Suprapubic skin (tissue), 4 donors: Measurements from ENCODE around the gene PAEP. TPM values are rescaled to one million over a fixed set of nuclear protein-coding genes. Genes with fewer than 3 reads are reported as not detected.

Source experiments
- DNase-seq, 2 donors: peaks; one replicate each; pipeline ENCODE4 v3.0.0-alpha.2; 2019; ENCODE audit warnings: low spot score in 2 of 2
- H3K27ac ChIP-seq: fragments of 200-600 bp; sonication (generic); one replicate; pipeline ENCODE4 v1.5.1; 2019
- H3K27me3 ChIP-seq: fragments of 200-600 bp; sonication (generic); one replicate; pipeline ENCODE4 v1.5.1; 2019
- H3K36me3 ChIP-seq: fragments of 200-600 bp; sonication (generic); one replicate; pipeline ENCODE4 v1.5.1; 2019
- H3K4me1 ChIP-seq: fragments of 200-600 bp; sonication (generic); one replicate; pipeline ENCODE4 v1.5.1; 2019
- H3K4me3 ChIP-seq: fragments of 200-600 bp; sonication (generic); one replicate; pipeline ENCODE4 v1.5.1; 2019; ENCODE audit warnings: mild to moderate bottlenecking
- H3K9me3 ChIP-seq: fragments of 200-600 bp; sonication (generic); one replicate; pipeline ENCODE4 v1.5.1; 2019
- EP300 ChIP-seq: sonication (generic); formaldehyde crosslinking; IDR thresholded peaks from one replicate; pipeline ENCODE4 v1.6.1; 2017; ENCODE audit warnings: antibody characterized with exemption
- POLR2A ChIP-seq, 2 donors: fragments of 450-650 bp; IDR thresholded peaks; one replicate each; pipeline ENCODE4 v1.6.1; 2017; ENCODE audit warnings: antibody characterized with exemption in 2 of 2, mild to moderate bottlenecking in 2 of 2, moderate library complexity in 2 of 2
- POLR2AphosphoS5 ChIP-seq, 3 donors: sonication (generic); formaldehyde crosslinking; IDR thresholded peaks; one replicate each; pipeline ENCODE4 v1.6.1; 2017; ENCODE audit warnings: antibody characterized with exemption in 3 of 3
- WGBS: methylation state at CpG from one replicate; pipeline ENCODE4 v1.1.5; 2018; 5-methylcytosine and 5-hydroxymethylcytosine counted together
- total RNA-seq, 4 donors: library from RNA; depleted of rRNA; stranded (reverse); fragments of >200 nt; gene quantifications; one replicate each; pipeline ENCODE4 v1.1.0, GENCODE V29; 2016
- TF ChIP-seq, protein P1 (sequence below), 2 donors: fragments of 200-600 bp in 1 of 2; fragments of 450-650 bp in 1 of 2; sonication (generic) in 1 of 2; IDR thresholded peaks; one replicate each; pipeline ENCODE4 v1.5.1; 2016 to 2019; ENCODE audit warnings: antibody characterized with exemption in 2 of 2, mild to moderate bottlenecking in 1 of 2, moderate library complexity in 1 of 2

PAEP gene
- total RNA-seq, 4 donors from 2014 or later, result 5.6 TPM; not detected in 3

DNA sequence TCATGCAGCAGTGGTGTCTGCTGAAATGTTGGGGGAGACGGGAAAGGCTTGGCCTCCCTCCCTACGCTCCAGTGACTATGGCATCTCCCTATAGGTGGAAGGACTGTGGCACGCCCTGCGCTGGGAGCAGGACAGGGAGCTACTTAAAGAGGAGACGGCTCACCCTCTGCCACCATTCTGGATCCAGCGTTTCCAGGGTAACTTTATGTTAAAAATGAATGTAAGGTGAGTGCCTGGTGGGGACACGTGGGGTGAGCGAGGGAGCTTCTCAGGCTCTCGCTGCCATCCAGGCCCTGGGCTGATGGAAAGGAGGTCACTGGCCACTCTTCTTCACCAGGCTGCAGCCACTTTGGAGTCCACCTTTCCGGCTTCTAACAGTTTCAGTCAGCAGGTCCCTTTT lies 15.7 kb downstream of the PAEP start:
- DNase-seq, result no peak
- Histone ChIP-seq H3K36me3 (no peaks in the 10 kb centered on the region), H3K4me3 (no peak overlapping the region), H3K4me1 (no peaks in the 10 kb centered on the region), H3K27me3 (peaks cover 57% of the 10 kb centered on the region), H3K9me3 (no peaks in the 10 kb centered on the region), H3K27ac (no peak overlapping the region)
- WGBS, result 90% methylated on average over 10 of the region's 10 CpGs
- TF ChIP-seq POLR2AphosphoS5 (IDR thresholded peaks at IDR 0.05) (no peak), EP300 (no peak), POLR2A (IDR thresholded peaks at IDR 0.05) (no peak)
- TF ChIP-seq, protein P1, sequence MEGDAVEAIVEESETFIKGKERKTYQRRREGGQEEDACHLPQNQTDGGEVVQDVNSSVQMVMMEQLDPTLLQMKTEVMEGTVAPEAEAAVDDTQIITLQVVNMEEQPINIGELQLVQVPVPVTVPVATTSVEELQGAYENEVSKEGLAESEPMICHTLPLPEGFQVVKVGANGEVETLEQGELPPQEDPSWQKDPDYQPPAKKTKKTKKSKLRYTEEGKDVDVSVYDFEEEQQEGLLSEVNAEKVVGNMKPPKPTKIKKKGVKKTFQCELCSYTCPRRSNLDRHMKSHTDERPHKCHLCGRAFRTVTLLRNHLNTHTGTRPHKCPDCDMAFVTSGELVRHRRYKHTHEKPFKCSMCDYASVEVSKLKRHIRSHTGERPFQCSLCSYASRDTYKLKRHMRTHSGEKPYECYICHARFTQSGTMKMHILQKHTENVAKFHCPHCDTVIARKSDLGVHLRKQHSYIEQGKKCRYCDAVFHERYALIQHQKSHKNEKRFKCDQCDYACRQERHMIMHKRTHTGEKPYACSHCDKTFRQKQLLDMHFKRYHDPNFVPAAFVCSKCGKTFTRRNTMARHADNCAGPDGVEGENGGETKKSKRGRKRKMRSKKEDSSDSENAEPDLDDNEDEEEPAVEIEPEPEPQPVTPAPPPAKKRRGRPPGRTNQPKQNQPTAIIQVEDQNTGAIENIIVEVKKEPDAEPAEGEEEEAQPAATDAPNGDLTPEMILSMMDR (IDR thresholded peaks at IDR 0.05), result no peak

DNA sequence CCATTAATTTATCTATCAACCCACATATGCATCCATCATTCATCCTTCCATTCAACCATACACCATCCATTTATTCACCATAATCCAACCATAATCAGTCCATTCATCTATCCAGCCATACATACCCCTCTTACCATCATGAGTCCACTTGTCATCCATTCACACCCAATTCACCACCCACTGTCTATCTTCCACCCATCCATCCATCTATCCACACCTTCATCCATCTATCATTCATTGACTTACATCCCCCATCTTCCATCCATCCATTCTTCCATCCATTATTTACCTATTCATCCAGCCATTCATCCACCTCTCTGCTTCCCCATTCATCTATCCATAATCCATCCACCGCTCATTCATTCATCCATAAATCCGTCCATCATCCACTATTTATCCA lies 17.8 kb downstream of the PAEP start:
- no peak overlapping the region for H3K27ac ChIP-seq
- no peak for DNase-seq
- TF ChIP-seq, protein P1 (IDR thresholded peaks at IDR 0.05), result no peak
- TF ChIP-seq POLR2AphosphoS5 (IDR thresholded peaks at IDR 0.05), result no peak
- TF ChIP-seq POLR2A (IDR thresholded peaks at IDR 0.05), result no peak
- TF ChIP-seq EP300, result no peak
- peaks cover 57% of the 10 kb centered on the region for H3K27me3 ChIP-seq
- no peaks in the 10 kb centered on the region for H3K4me1 ChIP-seq
- WGBS, result 31% methylated on average over 2 of the region's 2 CpGs
- H3K4me3 ChIP-seq, result no peak overlapping the region
- no peaks in the 10 kb centered on the region for H3K9me3 ChIP-seq
- no peaks in the 10 kb centered on the region for H3K36me3 ChIP-seq

DNA sequence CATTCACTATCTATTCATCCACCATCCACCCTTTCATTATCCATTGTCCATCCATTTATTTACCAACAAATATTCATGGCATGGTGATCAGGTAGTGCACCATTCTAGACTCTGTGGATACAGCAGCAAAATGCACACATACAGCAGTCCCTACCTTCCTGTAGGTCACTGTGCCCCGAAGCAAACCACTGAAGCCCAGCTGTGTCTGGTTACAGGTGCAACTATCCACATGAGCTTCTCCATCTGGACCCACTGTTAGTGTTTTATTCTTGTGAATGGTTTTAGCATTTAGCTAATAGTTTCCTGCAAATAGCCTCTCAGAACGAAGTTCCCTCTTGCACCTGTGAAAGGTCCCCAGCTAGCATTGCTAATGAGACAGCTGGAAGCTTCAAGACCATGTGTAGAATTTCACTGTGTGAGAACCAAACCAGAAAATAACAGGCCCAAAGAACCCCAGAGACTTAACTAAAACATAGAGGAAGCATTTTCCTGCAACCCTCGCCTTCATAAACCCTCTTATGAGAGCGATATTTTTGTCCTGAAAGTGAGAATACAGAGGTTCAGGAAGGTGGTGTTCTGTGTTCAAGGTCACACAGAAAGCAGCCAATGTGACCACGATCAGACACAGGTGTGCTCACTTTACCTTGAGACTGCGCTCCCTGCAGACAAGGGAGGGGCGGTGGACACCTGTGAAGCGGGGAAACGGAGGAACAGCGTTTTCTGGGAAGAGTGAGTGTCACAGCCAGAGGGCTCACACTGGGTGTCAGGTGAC lies 18.5 kb downstream of the PAEP start:
- WGBS, result 65% methylated on average over 10 of the region's 10 CpGs
- H3K4me3 ChIP-seq, result no peak overlapping the region
- peaks cover 52% of the 10 kb centered on the region for H3K27me3 ChIP-seq
- H3K4me1 ChIP-seq, result no peaks in the 10 kb centered on the region
- TF ChIP-seq POLR2A (IDR thresholded peaks at IDR 0.05) (no peak), EP300 (no peak), POLR2AphosphoS5 (IDR thresholded peaks at IDR 0.05) (no peak)
- TF ChIP-seq, protein P1 (IDR thresholded peaks at IDR 0.05), result no peak
- H3K9me3 ChIP-seq, result no peaks in the 10 kb centered on the region
- no peaks in the 10 kb centered on the region for H3K36me3 ChIP-seq
- no peak for DNase-seq
- H3K27ac ChIP-seq, result no peak overlapping the region

DNA sequence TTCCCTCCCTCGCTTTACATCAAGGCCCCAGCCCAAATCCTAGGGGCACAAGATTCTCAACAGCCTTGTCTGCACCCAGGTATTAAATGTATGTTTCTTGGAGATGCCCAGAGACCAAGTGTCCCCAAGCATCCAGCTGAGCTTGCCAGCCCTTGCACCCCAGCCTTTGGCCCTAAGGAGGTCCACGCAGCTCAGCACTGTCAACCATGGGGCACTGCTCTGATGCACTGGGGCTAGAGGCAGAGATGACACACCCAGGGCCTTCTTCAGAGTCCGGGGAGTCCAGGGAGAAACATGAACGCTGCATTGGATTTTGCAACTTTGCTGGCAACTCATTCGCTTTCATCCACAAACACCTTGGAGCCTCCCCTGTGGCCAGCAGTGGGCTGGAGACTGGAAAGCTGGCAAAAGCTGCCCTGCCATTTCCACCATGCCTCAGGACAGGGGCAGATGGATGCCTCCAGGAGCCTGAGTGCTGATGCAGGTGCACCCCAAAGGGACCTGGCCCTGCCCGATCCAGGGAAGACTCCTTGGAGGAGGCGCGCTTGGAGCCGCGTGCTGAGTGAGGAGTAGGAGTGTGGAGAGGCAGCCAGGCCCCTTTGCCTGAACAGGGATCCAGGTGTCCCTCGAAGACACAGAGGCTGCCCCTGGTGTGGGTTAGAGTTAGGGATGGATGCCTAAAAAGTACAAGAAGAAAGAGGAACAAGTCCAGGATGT lies 19.3 kb downstream of the PAEP start:
- TF ChIP-seq POLR2AphosphoS5 (IDR thresholded peaks at IDR 0.05), result no peak
- no peak for TF ChIP-seq EP300
- TF ChIP-seq, protein P1 (IDR thresholded peaks at IDR 0.05), result no peak
- no peak for TF ChIP-seq POLR2A (IDR thresholded peaks at IDR 0.05)

More for the DNA sequence above, 19.3 kb downstream of the PAEP start:
- 93% methylated on average over 8 of the region's 11 CpGs for WGBS
- no peaks in the 10 kb centered on the region for H3K36me3 ChIP-seq
- H3K9me3 ChIP-seq, result no peaks in the 10 kb centered on the region
- H3K4me1 ChIP-seq, result no peaks in the 10 kb centered on the region
- DNase-seq, result no peak
- peaks cover 49% of the 10 kb centered on the region for H3K27me3 ChIP-seq
- no peak overlapping the region for H3K27ac ChIP-seq
- no peak overlapping the region for H3K4me3 ChIP-seq
